GM13977 (cell line): Measurements from ENCODE around the gene NDEL1.

Experiments
- DNase-seq: peaks from one replicate; pipeline ENCODE4 v3.0.0; 2012; ENCODE audit warnings: low spot score
- in situ Hi-C: fragments of 300-500 bp; cut with MboI; formaldehyde crosslinking; loops from one replicate; pipeline ENCODE4 v1.12.0; 2022; ENCODE audit warnings: low sequenced_read_pairs, low pct_unique_long_range_greater_than_20kb, mixed read lengths, inconsistent platforms; ENCODE audit not compliant: unreplicated experiment
- TF ChIP-seq, protein P1 (sequence below): IDR thresholded peaks from 2 replicates; pipeline ENCODE4 v1.5.1; 2012; ENCODE audit warnings: mild to moderate bottlenecking, control low read depth; ENCODE audit not compliant: insufficient read depth; ENCODE audit errors: extremely low read depth, missing control alignments

The NDEL1 gene

DNA sequence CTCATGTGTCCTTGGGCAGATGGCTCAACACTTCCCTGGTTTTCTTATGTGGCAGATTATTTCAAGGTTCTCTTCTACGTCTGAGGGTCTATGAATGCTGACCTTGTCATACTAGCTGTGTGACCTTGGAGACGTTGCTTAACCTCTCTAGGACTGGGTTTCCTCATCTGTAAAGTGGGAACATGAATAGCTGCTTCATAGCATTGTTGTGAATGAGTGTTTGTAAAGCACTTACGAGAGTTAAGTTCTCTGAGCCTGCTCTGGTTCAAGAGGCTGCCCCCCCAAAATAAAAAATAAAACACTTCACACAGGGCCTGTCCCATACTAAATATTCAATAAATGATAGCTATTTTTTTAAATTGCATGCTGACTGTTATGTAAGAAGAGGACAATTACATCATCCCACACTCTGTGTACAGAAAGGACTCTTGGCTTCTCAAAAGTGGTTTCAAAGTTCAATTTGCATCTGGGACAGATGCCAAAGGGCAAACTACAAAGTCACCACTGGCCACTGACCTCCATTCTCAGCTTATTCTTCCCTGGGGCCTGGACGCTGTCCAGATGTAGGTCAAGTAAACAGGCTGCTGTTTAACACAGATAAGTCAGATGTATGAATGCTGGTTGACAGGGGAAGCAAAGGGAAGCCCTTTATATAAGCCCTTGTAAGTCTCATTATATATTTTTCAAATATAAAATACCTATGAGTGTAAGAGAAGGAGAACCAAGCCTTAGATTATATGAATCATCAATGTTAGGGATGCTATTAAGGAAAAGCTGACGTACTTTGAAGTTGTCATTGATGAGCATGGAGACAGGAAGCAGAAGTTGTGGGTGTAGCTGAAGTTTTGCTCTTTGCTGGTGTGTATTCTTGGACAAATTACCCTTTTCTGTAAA, 15.4 kb upstream of the NDEL1 start:
- no peak for DNase-seq
- in situ Hi-C loops: loop anchor here (25.0 kb wide), 2 partner anchors 342 to 567 kb away; partner anchors contain the start of gene SPDYE4
- TF ChIP-seq, protein P1, sequence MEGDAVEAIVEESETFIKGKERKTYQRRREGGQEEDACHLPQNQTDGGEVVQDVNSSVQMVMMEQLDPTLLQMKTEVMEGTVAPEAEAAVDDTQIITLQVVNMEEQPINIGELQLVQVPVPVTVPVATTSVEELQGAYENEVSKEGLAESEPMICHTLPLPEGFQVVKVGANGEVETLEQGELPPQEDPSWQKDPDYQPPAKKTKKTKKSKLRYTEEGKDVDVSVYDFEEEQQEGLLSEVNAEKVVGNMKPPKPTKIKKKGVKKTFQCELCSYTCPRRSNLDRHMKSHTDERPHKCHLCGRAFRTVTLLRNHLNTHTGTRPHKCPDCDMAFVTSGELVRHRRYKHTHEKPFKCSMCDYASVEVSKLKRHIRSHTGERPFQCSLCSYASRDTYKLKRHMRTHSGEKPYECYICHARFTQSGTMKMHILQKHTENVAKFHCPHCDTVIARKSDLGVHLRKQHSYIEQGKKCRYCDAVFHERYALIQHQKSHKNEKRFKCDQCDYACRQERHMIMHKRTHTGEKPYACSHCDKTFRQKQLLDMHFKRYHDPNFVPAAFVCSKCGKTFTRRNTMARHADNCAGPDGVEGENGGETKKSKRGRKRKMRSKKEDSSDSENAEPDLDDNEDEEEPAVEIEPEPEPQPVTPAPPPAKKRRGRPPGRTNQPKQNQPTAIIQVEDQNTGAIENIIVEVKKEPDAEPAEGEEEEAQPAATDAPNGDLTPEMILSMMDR: no peak

DNA sequence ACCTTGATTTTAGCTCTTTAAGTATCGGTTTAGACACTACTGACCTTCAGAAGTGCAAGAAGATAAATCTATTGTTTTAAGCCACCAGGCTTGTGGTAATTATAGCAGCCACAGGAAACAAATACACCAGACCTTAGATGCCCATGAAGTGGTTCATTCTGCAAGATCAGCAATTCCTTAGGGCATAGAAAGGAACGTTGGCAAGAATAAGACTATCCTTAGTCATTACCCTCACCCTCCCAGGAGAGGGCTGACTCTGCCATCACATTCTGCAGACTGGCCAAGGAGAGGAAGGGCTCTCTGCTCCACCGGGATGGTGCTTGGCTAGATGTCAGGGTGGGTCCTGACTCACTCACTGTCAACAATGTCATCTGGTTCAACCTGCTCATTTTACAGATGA, 14.1 kb upstream of the NDEL1 start:
- in situ Hi-C loops: loop anchor here (25.0 kb wide), 2 partner anchors 341 to 566 kb away; partner anchors contain the start of gene SPDYE4
- TF ChIP-seq, protein P1: no peak
- DNase-seq: no peak

DNA sequence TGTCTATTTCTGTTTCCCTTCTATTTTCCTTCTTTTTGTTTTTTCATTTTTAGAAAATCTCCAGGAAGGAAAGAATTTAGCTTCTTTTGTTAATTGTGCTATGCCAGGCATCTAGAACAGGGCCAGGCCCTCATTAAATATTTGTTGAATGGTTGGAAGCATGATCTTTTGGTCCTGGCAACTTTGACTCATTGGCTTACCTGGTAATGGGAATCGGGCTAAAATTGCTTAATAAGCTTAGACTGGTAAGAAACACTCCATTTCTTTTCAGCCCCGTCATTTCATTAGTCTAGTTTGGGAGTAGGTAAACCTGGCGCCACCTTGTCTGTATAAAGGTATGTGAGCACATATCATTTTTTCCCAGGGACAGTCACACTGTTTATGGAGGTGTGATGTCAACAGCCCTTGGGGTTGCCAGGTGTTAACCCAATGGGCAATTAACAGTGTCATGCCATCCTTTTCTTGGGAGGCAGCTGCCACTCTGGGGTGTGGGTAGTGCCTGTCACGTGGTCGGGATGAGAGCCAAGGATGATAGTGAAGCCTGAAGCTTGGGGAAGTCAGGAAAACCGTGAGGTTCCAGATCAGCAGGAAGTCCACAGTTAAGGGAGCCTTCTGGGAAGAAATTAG, 9.5 kb upstream of the NDEL1 start:
- in situ Hi-C loops: no loop called here
- TF ChIP-seq, protein P1: no peak
- no peak for DNase-seq

DNA sequence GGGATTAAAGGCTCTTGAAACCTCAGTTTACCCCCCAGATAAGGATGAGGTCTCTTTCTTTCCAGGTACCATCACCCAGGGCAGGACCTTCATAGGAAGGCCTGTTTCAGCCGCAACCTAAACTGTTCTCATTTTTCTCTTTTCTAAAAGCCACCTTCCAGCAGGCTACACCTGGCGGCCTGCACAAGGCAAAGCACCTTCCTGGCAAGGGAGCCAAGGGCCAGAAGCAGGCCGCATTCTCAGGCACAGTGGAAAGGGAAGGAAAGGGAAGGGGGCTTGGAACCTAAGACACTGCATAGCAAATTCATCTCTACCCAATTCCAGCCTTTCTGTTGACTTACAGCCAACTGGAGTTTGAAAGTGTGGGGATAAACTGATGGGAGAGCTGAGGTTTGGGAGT, 8.9 kb upstream of the NDEL1 start:
- DNase-seq: no peak
- in situ Hi-C loops: no loop called here
- TF ChIP-seq, protein P1: no peak

DNA sequence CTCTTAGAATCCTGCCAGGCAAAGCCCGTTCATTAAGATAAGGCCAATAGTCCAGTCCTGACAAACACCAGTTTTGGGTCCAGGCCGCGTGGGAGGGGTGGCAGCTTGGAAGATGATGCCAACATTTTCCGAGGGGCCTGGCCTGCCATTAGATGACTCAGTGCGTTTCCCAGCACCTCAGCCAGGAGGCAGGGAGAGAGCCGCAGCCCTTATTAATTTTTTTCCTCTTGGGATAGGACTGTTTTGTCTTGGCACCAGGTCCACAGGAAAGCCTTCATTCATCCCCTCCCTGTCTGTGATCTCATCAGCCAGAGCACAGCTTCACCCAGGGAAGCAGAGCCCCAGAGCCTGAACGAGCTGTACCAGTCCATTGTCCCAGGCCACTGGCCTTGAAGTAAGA, 4.7 kb upstream of the NDEL1 start:
- TF ChIP-seq, protein P1: no peak
- DNase-seq: no peak
- in situ Hi-C loops: no loop called here

DNA sequence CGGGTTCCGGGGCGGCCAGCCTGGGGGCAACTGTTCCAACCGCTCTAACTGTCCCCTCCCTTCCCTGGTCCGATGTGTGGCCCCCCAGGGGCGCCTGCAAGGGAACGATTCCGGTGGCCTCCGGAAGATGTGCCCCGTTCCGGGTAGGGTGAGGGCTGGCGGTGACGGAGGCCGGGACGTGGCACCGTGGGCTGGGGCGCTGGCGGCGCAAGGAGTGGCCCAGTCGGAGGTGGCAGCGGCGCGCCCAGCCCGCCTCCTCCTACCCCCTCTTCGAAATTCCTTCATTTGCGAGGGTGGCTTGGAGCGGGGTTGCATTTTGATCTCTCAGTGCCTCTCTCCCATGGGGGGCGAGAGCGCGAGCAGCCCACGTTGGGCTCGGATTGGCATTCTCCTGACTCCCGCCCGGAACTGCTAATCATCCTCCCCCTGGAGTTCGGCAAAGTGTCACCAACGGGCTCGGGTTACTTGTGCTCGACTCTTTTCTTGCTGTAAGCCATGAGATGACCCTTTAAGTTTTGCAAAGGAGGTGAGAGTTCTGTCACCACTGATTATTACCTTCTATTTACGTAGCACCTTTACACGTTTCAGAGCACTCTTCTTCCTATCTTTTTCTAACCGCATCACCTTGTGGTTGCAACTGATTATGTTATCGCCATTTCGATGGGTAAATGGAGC, 622 bp downstream of the NDEL1 start:
- in situ Hi-C loops: no loop called here
- TF ChIP-seq, protein P1: no peak
- peak; percentile 60 for DNase-seq
